GM12892 (cell line): ENCODE results near the gene EHBP1L1.

Experiments
- POLR2A ChIP-seq: IDR thresholded peaks from 2 replicates; pipeline ENCODE4 v1.6.1; 2011; ENCODE audit warnings: low read depth, low read length, control low read depth
- POLR2AphosphoS5 ChIP-seq: IDR thresholded peaks from 2 replicates; pipeline ENCODE4 v1.6.1; 2011; ENCODE audit warnings: low read depth, low read length, control low read depth
- TAF1 ChIP-seq: IDR thresholded peaks from 2 replicates; pipeline ENCODE4 v1.6.1; 2011; ENCODE audit warnings: low read depth, mild to moderate bottlenecking, control low read depth, low read length, borderline replicate concordance

GRCh38 chr11:65616575-65617001 is 40.7 kb downstream of the EHBP1L1 start:
- TF ChIP-seq POLR2A (no peak), POLR2AphosphoS5 (no peak), TAF1 (no peak)
